ENCODE measurements around the gene UPF2. TPM values are rescaled to one million over a fixed set of nuclear protein-coding genes. Genes with fewer than 3 reads are reported as not detected.

The UPF2 gene
- total RNA-seq, 2 donors from 2014 or later, result 10.6 to 26.0 TPM

GRCh38 chr10:11885437-11886137 lies 157.0 kb downstream of the UPF2 start:
- H3K4me3 ChIP-seq, result no peak overlapping the region
- H3K27ac ChIP-seq, result no peak overlapping the region
- TF ChIP-seq CTCF (IDR thresholded peaks at IDR 0.05), result no peak
- H3K27me3 ChIP-seq (replicated peaks; ENCODE audit: insufficient read depth), result no peaks in the 10 kb centered on the region
- H3K4me1 ChIP-seq (ENCODE audit: control insufficient read depth in 1 of 2, low read depth in 2 of 2), result no peaks in the 10 kb centered on the region
- DNase-seq (ENCODE audit: low spot score) (no peak), ATAC-seq (ENCODE audit: insufficient number of reproducible peaks, low FRiP score, low read depth) (no peak)
- H3K36me3 ChIP-seq, result no peaks in the 10 kb centered on the region
- no peaks in the 10 kb centered on the region for H3K9me3 ChIP-seq

DNA sequence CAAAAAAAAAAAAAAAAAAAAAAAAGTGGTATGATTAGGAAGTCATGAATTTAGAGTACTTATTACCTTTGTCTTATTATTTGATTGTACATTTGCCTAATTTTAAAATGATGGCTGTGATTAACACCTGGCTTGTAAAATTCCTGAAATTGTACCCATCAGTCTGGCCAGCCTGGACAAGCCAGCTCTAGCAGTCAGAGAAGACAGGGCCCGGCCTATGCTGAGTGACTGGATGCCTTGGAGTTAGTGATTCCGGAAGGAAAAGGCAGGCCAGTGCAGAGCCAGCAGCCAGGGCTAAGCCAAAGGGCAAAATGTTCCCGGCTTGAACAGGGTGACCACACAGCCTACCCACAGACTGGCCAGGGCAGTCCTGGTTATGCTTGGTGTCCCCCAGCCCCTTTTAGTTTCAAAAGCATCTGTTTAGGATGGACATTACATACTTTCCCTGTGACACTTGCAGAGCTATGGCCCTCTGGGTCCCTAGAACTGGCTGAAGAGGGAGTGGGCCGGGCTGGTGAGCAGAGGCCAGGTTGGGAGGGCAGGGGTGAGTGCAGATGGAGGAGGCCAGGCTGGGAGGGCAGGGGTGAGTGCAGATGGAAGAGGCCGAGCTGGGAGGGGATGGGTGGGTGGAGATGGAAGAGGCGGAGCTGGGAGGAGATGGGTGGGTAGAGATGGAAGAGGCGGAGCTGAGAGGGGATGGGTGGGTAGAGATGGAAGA lies 157.7 kb downstream of the UPF2 start:
- H3K4me3 ChIP-seq, result no peak overlapping the region
- no peaks in the 10 kb centered on the region for H3K9me3 ChIP-seq
- TF ChIP-seq CTCF (IDR thresholded peaks at IDR 0.05), result no peak
- no peak overlapping the region for H3K27ac ChIP-seq
- DNase-seq (ENCODE audit: low spot score) (no peak), ATAC-seq (ENCODE audit: insufficient number of reproducible peaks, low FRiP score, low read depth) (no peak)
- H3K4me1 ChIP-seq (ENCODE audit: control insufficient read depth in 1 of 2, low read depth in 2 of 2), result no peaks in the 10 kb centered on the region
- no peaks in the 10 kb centered on the region for H3K27me3 ChIP-seq (replicated peaks; ENCODE audit: insufficient read depth)
- H3K36me3 ChIP-seq, result no peaks in the 10 kb centered on the region

DNA sequence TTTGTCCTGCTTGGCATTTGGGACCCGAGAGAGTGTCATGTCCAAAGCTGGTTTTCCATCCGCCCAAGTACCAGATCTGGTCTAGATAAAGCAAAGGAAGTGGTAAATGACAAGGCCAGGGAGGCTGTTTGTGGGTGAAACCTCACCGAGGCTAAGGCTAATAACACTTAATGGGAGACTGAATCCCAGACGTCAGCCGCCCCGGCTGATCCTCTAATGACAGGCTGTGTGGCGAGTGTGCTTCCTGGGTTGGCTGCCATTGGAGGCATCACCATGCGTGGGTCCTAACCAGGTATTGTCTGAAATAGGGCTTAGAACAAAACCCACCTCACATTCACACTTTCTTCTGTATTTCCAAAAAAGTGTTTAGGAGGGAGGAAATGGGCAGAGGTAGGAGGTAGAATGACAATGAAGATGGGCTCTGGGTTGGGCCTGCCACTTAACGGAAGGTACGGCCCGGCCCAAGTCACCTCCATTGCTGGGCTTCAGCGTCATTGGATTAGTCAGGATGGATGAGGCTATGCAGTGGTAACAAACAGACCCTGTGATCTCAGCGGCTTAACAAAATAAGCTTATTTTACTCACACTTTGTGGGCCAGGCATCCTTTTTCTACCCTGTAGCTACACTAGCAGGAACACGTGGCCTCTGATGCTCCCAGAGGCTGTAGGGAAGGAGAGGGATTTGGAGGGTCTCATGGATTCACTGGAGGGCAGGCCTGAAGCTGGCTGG lies 159.8 kb downstream of the UPF2 start:
- ATAC-seq (ENCODE audit: insufficient number of reproducible peaks, low FRiP score, low read depth) (no peak), DNase-seq (ENCODE audit: low spot score) (no peak)
- Histone ChIP-seq H3K4me3 (no peak overlapping the region), H3K4me1 (ENCODE audit: control insufficient read depth in 1 of 2, low read depth in 2 of 2) (no peaks in the 10 kb centered on the region), H3K36me3 (no peaks in the 10 kb centered on the region), H3K27ac (no peak overlapping the region), H3K27me3 (replicated peaks; ENCODE audit: insufficient read depth) (no peaks in the 10 kb centered on the region), H3K9me3 (no peaks in the 10 kb centered on the region)
- no peak for TF ChIP-seq CTCF (IDR thresholded peaks at IDR 0.05)

GRCh38 chr10:11881477-11882417 lies 160.9 kb downstream of the UPF2 start:
- DNase-seq (ENCODE audit: low spot score) (no peak), ATAC-seq (ENCODE audit: insufficient number of reproducible peaks, low FRiP score, low read depth) (no peak)
- no peak overlapping the region for H3K4me3 ChIP-seq
- H3K27ac ChIP-seq, result no peak overlapping the region
- H3K4me1 ChIP-seq (ENCODE audit: control insufficient read depth in 1 of 2, low read depth in 2 of 2), result no peaks in the 10 kb centered on the region
- H3K36me3 ChIP-seq, result no peaks in the 10 kb centered on the region
- no peak for TF ChIP-seq CTCF (IDR thresholded peaks at IDR 0.05)
- no peaks in the 10 kb centered on the region for H3K27me3 ChIP-seq (replicated peaks; ENCODE audit: insufficient read depth)
- H3K9me3 ChIP-seq, result no peaks in the 10 kb centered on the region

Measured in thoracic aorta (tissue), 2 donors.